Endothelial cell of umbilical vein (primary cell): ENCODE measurements around the gene ADM2. TPM values are rescaled to one million over a fixed set of nuclear protein-coding genes. Genes with fewer than 3 reads are reported as not detected.

Experiments
- BruUV-seq: library from RNA; stranded (reverse); fragments of 400-500 nt; replicated peaks from 2 replicates; lab custom pipeline; 2021; lab: Mats Ljungman, UMichigan
- CTCF ChIA-PET: fragments of 300-600, 350-600 bp; sonication (Branson Sonifier 250); formaldehyde crosslinking; loops from one replicate; lab custom pipeline; 2021; ENCODE audit warnings: antibody characterized with exemption, inconsistent platforms; lab: Charles Lee
- POLR2A ChIA-PET: fragments of 300-600, 350-600 bp; sonication (Branson Sonifier 250); formaldehyde crosslinking; loops from one replicate; lab custom pipeline; 2021; ENCODE audit warnings: antibody characterized with exemption, inconsistent platforms; lab: Charles Lee
- DNase-seq: peaks from one replicate; pipeline ENCODE4 v3.0.0-alpha.2; 2011; ENCODE audit warnings: low read depth, low spot score
- FAIRE-seq: peaks from 2 replicates; lab custom pipeline; 2011; peaks lifted over from hg19 to GRCh38; lab: Jason Lieb, UNC
- H2AFZ ChIP-seq: 2 replicates; pipeline ENCODE4 v1.6.0; 2012; ENCODE audit warnings: low read depth, low read length, control low read depth, inconsistent platforms
- H3K27ac ChIP-seq: 2 replicates; pipeline ENCODE4 v1.5.1; 2011; ENCODE audit warnings: low read depth, mild to moderate bottlenecking, control low read depth, low read length, moderate library complexity; ENCODE audit not compliant: insufficient read depth
- H3K27me3 ChIP-seq, 2 experiments: 2 replicates each; pipeline versions ENCODE4 v1.6.0 to v1.6.1; 2011; ENCODE audit warnings: low read length in 2 of 2, mixed read lengths in 1 of 2; ENCODE audit not compliant: control insufficient read depth in 2 of 2, insufficient read depth in 2 of 2
- H3K36me3 ChIP-seq, 2 experiments: 2 replicates in 1 of 2; 3 replicates in 1 of 2; pipeline ENCODE4 v1.5.1; 2011; ENCODE audit warnings: low read length in 2 of 2, mild to moderate bottlenecking in 1 of 2, moderate library complexity in 1 of 2; ENCODE audit not compliant: control insufficient read depth in 2 of 2, insufficient read depth in 2 of 2; ENCODE audit errors: extremely low read depth in 1 of 2
- H3K4me1 ChIP-seq: 3 replicates; pipeline ENCODE4 v1.5.1; 2011; ENCODE audit warnings: mild to moderate bottlenecking, low read length; ENCODE audit not compliant: control insufficient read depth, insufficient read depth; ENCODE audit errors: extremely low read depth
- H3K4me2 ChIP-seq: 2 replicates; pipeline ENCODE4 v1.6.1; 2011; ENCODE audit warnings: low read length, control low read depth, mixed read lengths; ENCODE audit not compliant: insufficient read depth
- H3K4me3 ChIP-seq, 3 experiments: fragments of 200-600 bp in 1 of 3; sonication (generic), shearing (Covaris generic) in 1 of 3; replicated peaks in 1 of 3; 2 replicates each; pipeline ENCODE4 v1.5.1; 2011 to 2016; ENCODE audit warnings: control low read depth in 3 of 3, low read length in 3 of 3, mild to moderate bottlenecking in 2 of 3, inconsistent platforms in 1 of 3, low read depth in 1 of 3, moderate library complexity in 1 of 3; ENCODE audit not compliant: insufficient read depth in 1 of 3
- H3K79me2 ChIP-seq: 2 replicates; pipeline ENCODE4 v1.6.0; 2012; ENCODE audit warnings: low read length, inconsistent platforms; ENCODE audit not compliant: control insufficient read depth, insufficient read depth
- H3K9ac ChIP-seq: replicated peaks from 2 replicates; pipeline ENCODE3; 2011; ENCODE audit warnings: low read length, control low read depth; ENCODE audit not compliant: insufficient read depth; ENCODE audit errors: extremely low read depth
- H3K9me1 ChIP-seq: replicated peaks from 3 replicates; pipeline ENCODE4 v1.6.0; 2011; ENCODE audit warnings: mild to moderate bottlenecking, low read length; ENCODE audit not compliant: control insufficient read depth, insufficient read depth; ENCODE audit errors: extremely low read depth
- H3K9me3 ChIP-seq: replicated peaks from 2 replicates; pipeline ENCODE4 v1.5.1; 2012; ENCODE audit warnings: low read length, inconsistent platforms; ENCODE audit not compliant: control insufficient read depth, insufficient read depth
- H4K20me1 ChIP-seq: replicated peaks from 2 replicates; pipeline ENCODE3; 2011; ENCODE audit warnings: mild to moderate bottlenecking, low read length; ENCODE audit not compliant: control insufficient read depth, insufficient read depth; ENCODE audit errors: extremely low read depth
- EZH2 ChIP-seq: IDR thresholded peaks from 2 replicates; pipeline ENCODE4 v1.6.1; 2012; ENCODE audit warnings: borderline replicate concordance, low read depth, mild to moderate bottlenecking, moderate library complexity, low read length, inconsistent platforms; ENCODE audit not compliant: severe bottlenecking
- FOS ChIP-seq: IDR thresholded peaks from 2 replicates; pipeline ENCODE4 v1.6.1; 2011; ENCODE audit warnings: mild to moderate bottlenecking, low read length, moderate library complexity, borderline replicate concordance; ENCODE audit not compliant: insufficient read depth
- GATA2 ChIP-seq: IDR thresholded peaks from 2 replicates; pipeline ENCODE4 v1.7.0; 2011; ENCODE audit warnings: low read depth, mild to moderate bottlenecking, moderate library complexity, mixed read lengths, low read length; ENCODE audit not compliant: insufficient read length, insufficient read depth
- JUN ChIP-seq: IDR thresholded peaks from 2 replicates; pipeline ENCODE4 v1.6.1; 2011; ENCODE audit warnings: borderline replicate concordance, low read depth; ENCODE audit not compliant: insufficient read length, insufficient read depth
- MYC ChIP-seq: IDR thresholded peaks from one replicate; pipeline ENCODE4 v1.6.1; 2011; ENCODE audit warnings: mild to moderate bottlenecking, low read depth, low read length
- POLR2A ChIP-seq: IDR thresholded peaks from 2 replicates; pipeline ENCODE4 v1.6.1; 2012; ENCODE audit warnings: low read depth, mild to moderate bottlenecking, control low read depth, low read length
- POLR2AphosphoS5 ChIP-seq: IDR thresholded peaks from 2 replicates; pipeline ENCODE4 v1.6.1; 2012; ENCODE audit warnings: low read depth, mild to moderate bottlenecking, control low read depth, low read length, moderate library complexity; ENCODE audit not compliant: insufficient read depth
- dilution Hi-C: fragments of 300-500 bp; cut with MboI; formaldehyde crosslinking; loops from one replicate; pipeline ENCODE4 v1.15.0; 2019; ENCODE audit warnings: low sequenced_read_pairs; ENCODE audit not compliant: extremely low pct_ligation_motif_present
- intact Hi-C: fragments of 100-400 bp; cut with micrococcal nuclease; formaldehyde crosslinking; loops from one replicate; pipeline ENCODE4 v1.10.0; 2022
- polyA plus RNA-seq, 4 experiments: library from polyadenylated mRNA; depleted of rRNA in 3 of 4; stranded (reverse) in 3 of 4; unstranded in 1 of 4; fragments of >200 nt; gene quantifications; 2 replicates each; pipeline versions ENCODE4 v1.2.1 to v1.2.3, GENCODE V29; 2011 to 2012; ENCODE audit warnings: missing spikeins in 1 of 4
- total RNA-seq: library from RNA; stranded (reverse); gene quantifications from 2 replicates; pipeline ENCODE4 v1.2.3, GENCODE V29; 2021
- TF ChIP-seq, protein P1 (sequence below), 2 donors: IDR thresholded peaks; 1 replicate in 1 of 2; 2 replicates in 1 of 2; pipeline ENCODE4 v1.5.1; 2011; ENCODE audit warnings: low read length in 2 of 2, mild to moderate bottlenecking in 2 of 2, moderate library complexity in 2 of 2, control low read depth in 1 of 2, inconsistent platforms in 1 of 2, low read depth in 1 of 2; ENCODE audit not compliant: insufficient read depth in 1 of 2; ENCODE audit errors: extremely low read depth in 1 of 2
- TF ChIP-seq, protein P2 (sequence below): IDR thresholded peaks from 2 replicates; pipeline ENCODE4 v1.6.1; 2011; ENCODE audit not compliant: insufficient read depth, insufficient read length

Gene ADM2
- total and polyA plus RNA-seq, 2 donors (not counting 3 experiments of a cell fraction or from before 2014, with no cell fraction given) = 0.28 to 1.5 TPM

DNA sequence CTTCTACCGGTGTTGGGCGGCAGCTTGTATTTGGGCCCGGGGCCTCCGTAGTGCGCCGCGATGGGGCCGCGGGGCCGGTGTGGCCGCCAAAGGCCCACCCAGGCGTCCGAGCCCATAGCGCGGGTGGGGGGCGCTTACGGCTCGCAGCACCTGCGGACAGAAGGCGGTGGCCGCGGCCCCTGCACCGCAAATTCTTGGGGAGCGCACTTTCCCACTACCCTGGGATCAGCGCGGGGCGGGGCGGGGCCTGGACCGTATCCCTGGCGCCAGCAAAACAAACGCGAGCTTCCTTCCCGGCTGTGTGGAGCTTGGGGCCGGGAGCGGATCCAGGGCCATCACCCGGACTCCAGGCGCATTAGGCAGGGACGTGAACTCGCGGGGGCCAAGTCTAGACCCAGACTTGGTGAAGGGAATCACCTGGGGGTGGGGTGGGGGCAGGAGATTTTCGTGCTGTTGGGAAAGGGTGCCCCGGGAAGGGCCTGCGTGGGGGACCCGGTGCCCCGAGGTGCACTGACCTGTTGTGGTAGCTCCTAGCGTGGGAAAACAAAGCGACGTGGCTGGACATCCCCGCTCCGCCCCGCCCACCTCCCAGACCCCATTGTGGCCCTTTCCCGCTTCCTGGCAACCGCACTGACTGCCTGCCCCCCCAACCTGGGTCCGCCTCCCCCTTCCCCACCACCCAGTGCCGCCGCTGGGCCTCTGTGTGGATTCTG, 50.8 kb downstream of the ADM2 start:
- ChIA-PET CTCF (interaction anchor here (0.5 to 1.7 kb wide), 5 partner anchors 25 to 88 kb away, joined by 3 to 10 read pairs (median 3); partner anchors contain the start of gene SYCE3), POLR2A (no interaction called here)
- FAIRE-seq (no peak), DNase-seq (peak; percentile 42)
- TF ChIP-seq GATA2 (no peak), POLR2A (no peak), FOS (no peak), EZH2 (no peak), JUN (no peak), POLR2AphosphoS5 (no peak), MYC (no peak)
- TF ChIP-seq, protein P1, sequence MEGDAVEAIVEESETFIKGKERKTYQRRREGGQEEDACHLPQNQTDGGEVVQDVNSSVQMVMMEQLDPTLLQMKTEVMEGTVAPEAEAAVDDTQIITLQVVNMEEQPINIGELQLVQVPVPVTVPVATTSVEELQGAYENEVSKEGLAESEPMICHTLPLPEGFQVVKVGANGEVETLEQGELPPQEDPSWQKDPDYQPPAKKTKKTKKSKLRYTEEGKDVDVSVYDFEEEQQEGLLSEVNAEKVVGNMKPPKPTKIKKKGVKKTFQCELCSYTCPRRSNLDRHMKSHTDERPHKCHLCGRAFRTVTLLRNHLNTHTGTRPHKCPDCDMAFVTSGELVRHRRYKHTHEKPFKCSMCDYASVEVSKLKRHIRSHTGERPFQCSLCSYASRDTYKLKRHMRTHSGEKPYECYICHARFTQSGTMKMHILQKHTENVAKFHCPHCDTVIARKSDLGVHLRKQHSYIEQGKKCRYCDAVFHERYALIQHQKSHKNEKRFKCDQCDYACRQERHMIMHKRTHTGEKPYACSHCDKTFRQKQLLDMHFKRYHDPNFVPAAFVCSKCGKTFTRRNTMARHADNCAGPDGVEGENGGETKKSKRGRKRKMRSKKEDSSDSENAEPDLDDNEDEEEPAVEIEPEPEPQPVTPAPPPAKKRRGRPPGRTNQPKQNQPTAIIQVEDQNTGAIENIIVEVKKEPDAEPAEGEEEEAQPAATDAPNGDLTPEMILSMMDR (IDR thresholded peaks at IDR 0.05; ENCODE audit: extremely low read depth in 1 of 2, insufficient read depth in 1 of 2, low read depth in 1 of 2, low read length in 2 of 2) = no peak
- TF ChIP-seq, protein P2, sequence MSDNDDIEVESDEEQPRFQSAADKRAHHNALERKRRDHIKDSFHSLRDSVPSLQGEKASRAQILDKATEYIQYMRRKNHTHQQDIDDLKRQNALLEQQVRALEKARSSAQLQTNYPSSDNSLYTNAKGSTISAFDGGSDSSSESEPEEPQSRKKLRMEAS = no peak
- no TSS peak for BruUV-seq
- Histone ChIP-seq H3K36me3 (no peaks in the 10 kb centered on the region), H3K9me1 (no peaks in the 10 kb centered on the region), H3K27ac (no peak overlapping the region), H3K4me2 (peak overlapping the region; percentile 58), H3K79me2 (no peaks in the 10 kb centered on the region), H3K9me3 (no peaks in the 10 kb centered on the region), H3K4me1 (peaks cover 18% of the 10 kb centered on the region), H3K9ac (no peak overlapping the region), H2AFZ (peak overlapping the region; percentile 55), H3K27me3 (peaks cover 3 to 13% of the 10 kb centered on the region in 2 experiments), H4K20me1 (no peaks in the 10 kb centered on the region), H3K4me3 (peak overlapping the region in 2 of 3 experiments; percentile 8 to 36)
- intact Hi-C loops = no loop called here
- dilution Hi-C loops = no loop called here
